Measurements from ENCODE around the gene ZIM2.

GRCh38 chr19:56838909-56839651 is 1.4 kb downstream of the ZIM2 start:
- TF ChIP-seq CTCF (IDR thresholded peaks at IDR 0.05; ENCODE audit: insufficient read depth, low read length, poor library complexity, severe bottlenecking), result no peak
- TF ChIP-seq EZH2phosphoT487 (conservative IDR thresholded peaks at IDR 0.05; ENCODE audit: low read length), result no peak
